ENCODE measurements around the gene EGFLAM.

EGFLAM gene

GRCh38 chr5:38479315-38479904, 221.1 kb downstream of the EGFLAM start:
- DNase-seq: no peak

GRCh38 chr5:38483805-38484398, 225.5 kb downstream of the EGFLAM start:
- no peak for DNase-seq

GRCh38 chr5:38494175-38494574, 235.8 kb downstream of the EGFLAM start:
- no peak for DNase-seq

GRCh38 chr5:38494763-38495162, 236.4 kb downstream of the EGFLAM start:
- no peak for DNase-seq

GRCh38 chr5:38497946-38498345, 239.6 kb downstream of the EGFLAM start:
- no peak for DNase-seq

- DNase-seq: no peak
Measured at GRCh38 chr5:38500573-38501260, 242.4 kb downstream of the EGFLAM start.

- no peak for DNase-seq
Measured at GRCh38 chr5:38506302-38506701, 247.9 kb downstream of the EGFLAM start.

GRCh38 chr5:38509185-38509584, 250.8 kb downstream of the EGFLAM start:
- no peak for DNase-seq
